A673 (cell line): Measurements from ENCODE around the gene CPNE8. TPM values are rescaled to one million over a fixed set of nuclear protein-coding genes. Genes with fewer than 3 reads are reported as not detected.

Source experiments
- BruUV-seq: library from RNA; stranded (reverse); fragments of 400-500 nt; replicated peaks from 2 replicates; lab custom pipeline; 2021; lab: Mats Ljungman, UMichigan
- CTCF ChIA-PET: fragments of 300-600 bp; sonication (Branson Sonifier 250); formaldehyde crosslinking; loops from one replicate; lab custom pipeline; 2022; ENCODE audit warnings: antibody characterized with exemption; lab: Charles Lee
- POLR2A ChIA-PET: fragments of 300-600 bp; sonication (Branson Sonifier 250); formaldehyde crosslinking; loops from one replicate; lab custom pipeline; 2022; ENCODE audit warnings: antibody characterized with exemption; ENCODE audit not compliant: low non-redundant PET; lab: Charles Lee
- DNase-seq: peaks from one replicate; pipeline ENCODE4 v3.0.0-alpha.2; 2015; ENCODE audit warnings: low spot score
- H3K27ac ChIP-seq: fragments of 200-600 bp; sonication (generic); 2 replicates; pipeline ENCODE4 v1.5.1; 2016; ENCODE audit warnings: mixed run types, low read depth, mild to moderate bottlenecking, mixed read lengths, antibody characterized with exemption, low read length; ENCODE audit not compliant: poor library complexity, severe bottlenecking
- H3K27me3 ChIP-seq: fragments of 200-600 bp; sonication (generic); replicated peaks from 2 replicates; pipeline ENCODE4 v1.6.1; 2017; ENCODE audit warnings: mixed run types, low read depth, mild to moderate bottlenecking, mixed read lengths, antibody characterized with exemption, low read length; ENCODE audit not compliant: insufficient read depth, poor library complexity
- H3K36me3 ChIP-seq: fragments of 200-600 bp; sonication (generic); 2 replicates; pipeline ENCODE4 v1.6.1; 2016; ENCODE audit warnings: mixed run types, mild to moderate bottlenecking, mixed read lengths, antibody characterized with exemption, low read length; ENCODE audit not compliant: insufficient read depth, poor library complexity, severe bottlenecking
- H3K4me1 ChIP-seq: fragments of 200-600 bp; sonication (generic); 2 replicates; pipeline ENCODE4 v1.6.1; 2017; ENCODE audit warnings: mixed run types, mild to moderate bottlenecking, mixed read lengths, antibody characterized with exemption, low read length; ENCODE audit not compliant: insufficient read depth, poor library complexity, severe bottlenecking
- H3K4me3 ChIP-seq: fragments of 200-600 bp; sonication (generic); 2 replicates; pipeline ENCODE4 v1.5.1; 2016; ENCODE audit warnings: low read depth, mixed run types, mild to moderate bottlenecking, mixed read lengths, low read length; ENCODE audit not compliant: poor library complexity, severe bottlenecking
- H3K9me3 ChIP-seq: fragments of 200-600 bp; sonication (generic); 2 replicates; pipeline ENCODE4 v1.6.1; 2016; ENCODE audit warnings: mixed run types, low read depth, mild to moderate bottlenecking, mixed read lengths, antibody characterized with exemption, low read length; ENCODE audit not compliant: poor library complexity, severe bottlenecking
- CTCF ChIP-seq: fragments of 300-800, 200-600 bp; sonication (generic); conservative IDR thresholded peaks from 2 replicates; pipeline ENCODE4 v1.5.1; 2017; ENCODE audit warnings: low read depth, mild to moderate bottlenecking, antibody characterized with exemption, low read length, moderate library complexity, mixed read lengths
- EZH2 ChIP-seq: fragments of 200-600 bp; sonication (generic); IDR thresholded peaks from 2 replicates; pipeline ENCODE4 v1.6.1; 2017; ENCODE audit warnings: borderline replicate concordance, low read depth, mild to moderate bottlenecking, mixed read lengths, antibody characterized with exemption, low read length; ENCODE audit not compliant: poor library complexity, severe bottlenecking
- intact Hi-C: fragments of 100-400 bp; cut with micrococcal nuclease; formaldehyde crosslinking; loops from one replicate; pipeline ENCODE4 v1.10.0; 2022; ENCODE audit not compliant: unreplicated experiment
- total RNA-seq: library from RNA; stranded (reverse); gene quantifications from 2 replicates; pipeline ENCODE4 v1.2.3, GENCODE V29; 2021

The CPNE8 gene
- total RNA-seq, 1 experiment from 2014 or later, result 1.3 TPM

DNA sequence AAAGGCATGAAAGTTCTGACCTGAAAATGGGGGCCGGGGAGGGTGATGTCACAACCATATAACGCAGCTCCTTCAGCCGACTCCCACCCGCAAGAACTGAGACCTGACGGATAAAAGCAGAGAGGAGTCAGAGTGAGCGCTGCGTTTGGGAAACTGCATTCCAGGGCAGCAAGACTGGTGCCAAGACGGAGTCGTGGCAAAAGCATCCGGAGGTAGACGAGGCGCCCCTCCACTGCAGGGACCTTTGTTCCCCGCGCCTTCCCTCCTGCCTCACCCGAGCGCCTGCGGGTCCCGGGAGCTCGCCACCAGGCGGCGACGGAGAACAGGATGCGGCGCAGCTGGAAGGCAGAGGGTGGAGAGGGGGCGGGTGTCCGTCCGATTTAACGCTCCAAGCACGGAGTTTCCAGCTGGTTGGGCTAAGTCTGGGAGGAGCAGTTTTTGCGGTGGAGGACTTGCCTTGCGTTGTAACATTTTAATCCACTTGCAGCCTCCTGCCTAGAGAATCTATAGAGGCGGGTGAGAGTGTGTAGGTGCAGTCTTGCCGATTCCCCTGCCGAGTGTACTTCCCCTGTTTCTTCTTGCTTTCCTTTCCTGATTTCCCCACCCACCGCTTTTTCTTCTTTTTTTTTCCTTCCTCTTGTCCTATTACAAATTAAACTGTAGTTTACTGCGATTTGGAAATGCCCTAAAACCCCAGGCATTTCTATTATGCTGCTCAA, 1.2 kb upstream of the CPNE8 start:
- Histone ChIP-seq H3K27ac (no peak overlapping the region), H3K36me3 (no peaks in the 10 kb centered on the region), H3K9me3 (no peaks in the 10 kb centered on the region), H3K27me3 (peaks cover 15% of the 10 kb centered on the region), H3K4me1 (no peaks in the 10 kb centered on the region), H3K4me3 (peak overlapping the region; percentile 43)
- intact Hi-C loops, result loop anchor here (2.0 to 5.0 kb wide), 2 partner anchors 84 to 366 kb away; no protein-coding TSS in a partner anchor
- ChIA-PET POLR2A (no interaction called here), CTCF (interaction anchor here (0.6 to 3.0 kb wide), 8 partner anchors 10 to 366 kb away, joined by 3 to 9 read pairs (median 4); no protein-coding TSS in a partner anchor)
- peak; percentile 92 for DNase-seq
- TF ChIP-seq CTCF (peak; percentile 96), EZH2 (no peak)
- no TSS peak for BruUV-seq

- POLR2A ChIA-PET, result no interaction called here
Observed at GRCh38 chr12:38904537-38905479, 583 bp downstream of the CPNE8 start.

More at GRCh38 chr12:38904537-38905479, 583 bp downstream of the CPNE8 start:
- H3K4me3 ChIP-seq, result peak overlapping the region; percentile 43
- H3K27me3 ChIP-seq, result peaks cover 15% of the 10 kb centered on the region
- H3K4me1 ChIP-seq, result no peaks in the 10 kb centered on the region
- no peaks in the 10 kb centered on the region for H3K9me3 ChIP-seq
- DNase-seq, result no peak
- no TSS peak for BruUV-seq
- H3K27ac ChIP-seq, result no peak overlapping the region
- CTCF ChIA-PET, result interaction anchor here (1.4 to 3.0 kb wide), 2 partner anchors 200 to 369 kb away, joined by 5 to 8 read pairs; no protein-coding TSS in a partner anchor
- no peaks in the 10 kb centered on the region for H3K36me3 ChIP-seq
- no peak for TF ChIP-seq CTCF
- no peak for TF ChIP-seq EZH2
- intact Hi-C loops, result loop anchor here (1.0 to 5.0 kb wide), 2 partner anchors 83 to 198 kb away; no protein-coding TSS in a partner anchor
